HCT116 (cell line): ENCODE measurements around the gene GSAP. TPM values are rescaled to one million over a fixed set of nuclear protein-coding genes. Genes with fewer than 3 reads are reported as not detected.

ENCODE experiments used
- ATAC-seq: fragments of 200-7000 bp; cut with Tn5 transposase; 2 replicates; pipeline ENCODE4 v1.9.1; 2020; ENCODE audit warnings: mild to moderate bottlenecking, moderate library complexity
- BruUV-seq: library from RNA; stranded (reverse); fragments of 400-500 nt; replicated peaks from 2 replicates; lab custom pipeline; 2021; lab: Mats Ljungman, UMichigan
- CTCF ChIA-PET: fragments of 300-600 bp; sonication (Branson Sonifier 250); formaldehyde crosslinking; loops from one replicate; lab custom pipeline; 2021; ENCODE audit warnings: antibody characterized with exemption; lab: Charles Lee
- POLR2A ChIA-PET: fragments of 300-600, 350-600 bp; sonication (Branson Sonifier 250); formaldehyde crosslinking; loops from one replicate; lab custom pipeline; 2021; ENCODE audit warnings: antibody characterized with exemption; lab: Charles Lee
- RAD21 ChIA-PET, 2 experiments: fragments of 300-600 bp; sonication (Branson Sonifier 250); formaldehyde crosslinking; loops; one replicate each; lab custom pipeline; 2023; ENCODE audit warnings: low total read pairs in 2 of 2; ENCODE audit not compliant: uncharacterized antibody in 2 of 2, unreplicated experiment in 2 of 2, low non-redundant PET in 1 of 2; lab: Charles Lee
- DNase-seq: peaks from one replicate; pipeline ENCODE4 v3.0.0-alpha.2; 2010; ENCODE audit warnings: low read depth, low spot score
- H2AFZ ChIP-seq: fragments of 200-600 bp; shearing (Covaris generic), sonication (generic); 2 replicates; pipeline ENCODE4 v1.6.1; 2017; ENCODE audit warnings: low read depth, mixed run types, mixed read lengths, antibody characterized with exemption, low read length; ENCODE audit not compliant: poor library complexity, severe bottlenecking
- H3K27ac ChIP-seq: 2 replicates; pipeline ENCODE4 v1.5.1; 2012; ENCODE audit warnings: low read depth, low read length
- H3K27me3 ChIP-seq: fragments of 200-600 bp; sonication (generic); 2 replicates; pipeline ENCODE4 v1.6.1; 2016; ENCODE audit warnings: mixed run types, low read length, mixed read lengths; ENCODE audit not compliant: insufficient read depth
- H3K36me3 ChIP-seq, 2 experiments: fragments of 200-500 bp in 1 of 2; fragments of 200-600 bp in 1 of 2; sonication (Bioruptor generic) in 1 of 2; sonication (generic) in 1 of 2; 2 replicates each; pipeline versions ENCODE4 v1.5.1 to v1.6.1; 2014 to 2016; ENCODE audit warnings: low read length in 2 of 2, inconsistent platforms in 1 of 2, mixed read lengths in 1 of 2, mixed run types in 1 of 2; ENCODE audit not compliant: insufficient read depth in 2 of 2, control insufficient read depth in 1 of 2
- H3K4me1 ChIP-seq, 2 experiments: fragments of 200-600 bp in 1 of 2; sonication (generic) in 1 of 2; 2 replicates each; pipeline versions ENCODE4 v1.5.1 to v1.6.1; 2012 to 2017; ENCODE audit warnings: low read length in 2 of 2, inconsistent platforms in 1 of 2, mild to moderate bottlenecking in 1 of 2, mixed read lengths in 1 of 2, mixed run types in 1 of 2, moderate library complexity in 1 of 2; ENCODE audit not compliant: insufficient read depth in 2 of 2, control insufficient read depth in 1 of 2
- H3K4me2 ChIP-seq: fragments of 200-600 bp; sonication (generic); 2 replicates; pipeline ENCODE4 v1.6.1; 2017; ENCODE audit warnings: mixed run types, low read length, mixed read lengths
- H3K4me3 ChIP-seq, 2 experiments: fragments of 200-600 bp in 1 of 2; sonication (generic) in 1 of 2; replicated peaks in 1 of 2; 2 replicates each; pipeline ENCODE4 v1.5.1; 2011 to 2016; ENCODE audit warnings: low read length in 2 of 2, control low read depth in 1 of 2, low read depth in 1 of 2, mild to moderate bottlenecking in 1 of 2, mixed read lengths in 1 of 2, mixed run types in 1 of 2
- H3K79me2 ChIP-seq: fragments of 200-600 bp; sonication (generic); 2 replicates; pipeline ENCODE4 v1.6.1; 2017; ENCODE audit warnings: mild to moderate bottlenecking, mixed run types, low read length, moderate library complexity, mixed read lengths; ENCODE audit not compliant: insufficient read depth
- H3K9ac ChIP-seq: fragments of 200-600 bp; sonication (generic); 2 replicates; pipeline ENCODE4 v1.6.1; 2016; ENCODE audit warnings: low read length, mixed read lengths
- H3K9me2 ChIP-seq: fragments of 200-600 bp; sonication (generic), shearing (Covaris generic); 2 replicates; pipeline ENCODE4 v1.6.1; 2017; ENCODE audit warnings: mixed run types, mild to moderate bottlenecking, moderate library complexity; ENCODE audit not compliant: insufficient read depth
- H3K9me3 ChIP-seq, 2 experiments: fragments of 200-500 bp in 1 of 2; fragments of 200-600 bp in 1 of 2; sonication (Bioruptor generic) in 1 of 2; sonication (generic) in 1 of 2; 2 replicates each; pipeline ENCODE4 v1.6.1; 2014 to 2017; ENCODE audit warnings: low read length in 2 of 2, mixed read lengths in 2 of 2, inconsistent platforms in 1 of 2, low read depth in 1 of 2, mild to moderate bottlenecking in 1 of 2, mixed run types in 1 of 2, moderate library complexity in 1 of 2; ENCODE audit not compliant: control insufficient read depth in 1 of 2, insufficient read depth in 1 of 2
- H4K20me1 ChIP-seq: fragments of 200-600 bp; sonication (generic), shearing (Covaris generic); 2 replicates; pipeline ENCODE4 v1.6.1; 2017; ENCODE audit warnings: mixed run types, mild to moderate bottlenecking, moderate library complexity; ENCODE audit not compliant: insufficient read depth
- CBX3 ChIP-seq: IDR thresholded peaks from 2 replicates; pipeline ENCODE4 v1.6.1; 2012; ENCODE audit warnings: low read depth
- EGR1 ChIP-seq: IDR thresholded peaks from 2 replicates; pipeline ENCODE4 v1.6.1; 2012; ENCODE audit warnings: low read depth
- ELF1 ChIP-seq: IDR thresholded peaks from 2 replicates; pipeline ENCODE4 v1.6.1; 2012; ENCODE audit warnings: low read depth, borderline replicate concordance
- EZH2 ChIP-seq: fragments of 200-600 bp; sonication (generic); IDR thresholded peaks from 2 replicates; pipeline ENCODE4 v1.6.1; 2017; ENCODE audit warnings: antibody characterized with exemption, mixed run types
- EZH2phosphoT487 ChIP-seq: fragments of 200-600 bp; IDR thresholded peaks from 2 replicates; pipeline ENCODE4 v1.6.1; 2018; ENCODE audit warnings: antibody characterized with exemption, borderline replicate concordance
- FOSL1 ChIP-seq: IDR thresholded peaks from 2 replicates; pipeline ENCODE4 v1.6.1; 2012; ENCODE audit warnings: low read depth
- JUND ChIP-seq: IDR thresholded peaks from 2 replicates; pipeline ENCODE4 v1.6.1; 2012
- POLR2AphosphoS5 ChIP-seq: IDR thresholded peaks from 2 replicates; pipeline ENCODE4 v1.6.1; 2011; ENCODE audit warnings: mild to moderate bottlenecking, low read depth, low read length, moderate library complexity
- RAD21 ChIP-seq: IDR thresholded peaks from 2 replicates; pipeline ENCODE4 v1.6.1; 2012; ENCODE audit warnings: low read depth, mild to moderate bottlenecking
- REST ChIP-seq: IDR thresholded peaks from 2 replicates; pipeline ENCODE4 v1.6.1; 2012; ENCODE audit warnings: low read depth
- SIN3A ChIP-seq: IDR thresholded peaks from 2 replicates; pipeline ENCODE4 v1.6.1; 2012; ENCODE audit warnings: low read depth
- SP1 ChIP-seq: IDR thresholded peaks from 2 replicates; pipeline ENCODE4 v1.6.1; 2012; ENCODE audit warnings: low read depth
- SRF ChIP-seq: IDR thresholded peaks from 2 replicates; pipeline ENCODE4 v1.6.1; 2012; ENCODE audit warnings: low read depth
- TCF7L2 ChIP-seq: IDR thresholded peaks from 2 replicates; pipeline ENCODE4 v1.7.0; 2011; ENCODE audit warnings: borderline replicate concordance, inconsistent platforms; ENCODE audit not compliant: insufficient read depth, insufficient read length; ENCODE audit errors: extremely low read depth
- YY1 ChIP-seq: IDR thresholded peaks from 2 replicates; pipeline ENCODE4 v1.6.1; 2011; ENCODE audit warnings: low read length, low read depth, moderate library complexity, mild to moderate bottlenecking; ENCODE audit not compliant: insufficient replicate concordance; ENCODE audit errors: extremely low read depth
- ZNF274 ChIP-seq: fragments of 200-500 bp; sonication (Bioruptor generic); IDR thresholded peaks from 2 replicates; pipeline ENCODE4 v1.6.1; 2014; ENCODE audit warnings: mild to moderate bottlenecking, low read depth, low read length, inconsistent platforms
- intact Hi-C: fragments of 100-400 bp; cut with micrococcal nuclease; formaldehyde crosslinking; loops from 2 replicates; pipeline ENCODE4 v1.10.0; 2022
- total RNA-seq: library from RNA; stranded (reverse); gene quantifications from one replicate; pipeline ENCODE4 v1.2.1, GENCODE V29; 2021; ENCODE audit not compliant: unreplicated experiment
- TF ChIP-seq, protein P1 (sequence below), 3 experiments: fragments of 200-600 bp in 1 of 3; sonication (generic) in 1 of 3; IDR thresholded peaks in 2 of 3; conservative IDR thresholded peaks in 1 of 3; 2 replicates each; pipeline ENCODE4 v1.5.1; 2012 to 2017; ENCODE audit warnings: low read depth in 2 of 3, low read length in 2 of 3, antibody characterized with exemption in 1 of 3, borderline replicate concordance in 1 of 3, control low read depth in 1 of 3, mild to moderate bottlenecking in 1 of 3, mixed read lengths in 1 of 3, mixed run types in 1 of 3, moderate library complexity in 1 of 3; ENCODE audit not compliant: insufficient read depth in 1 of 3

GSAP gene
- total RNA-seq, 1 experiment from 2014 or later, result not detected

GRCh38 chr7:77393954-77394353 lies 22.2 kb downstream of the GSAP start:
- no peak for ATAC-seq

More at GRCh38 chr7:77393954-77394353, 22.2 kb downstream of the GSAP start:
- Histone ChIP-seq H3K27me3 (no peaks in the 10 kb centered on the region), H3K9ac (no peak overlapping the region), H3K4me3 (no peak overlapping the region), H3K4me1 (peaks cover 0 to 15% of the 10 kb centered on the region in 2 experiments; a peak in 3 of 4 replicates), H3K27ac (no peak overlapping the region), H3K4me2 (no peak overlapping the region), H3K9me2 (no peaks in the 10 kb centered on the region), H2AFZ (no peak overlapping the region), H3K79me2 (no peaks in the 10 kb centered on the region)
- CTCF ChIA-PET, result no interaction called here
- no peak for DNase-seq
- POLR2A ChIA-PET, result no interaction called here
- BruUV-seq, result no TSS peak
- TF ChIP-seq EGR1 (no peak), POLR2AphosphoS5 (no peak), RAD21 (no peak), ZNF274 (no peak), TCF7L2 (no peak), SRF (no peak), REST (no peak), CBX3 (no peak), SIN3A (no peak), EZH2phosphoT487 (no peak), JUND (no peak), FOSL1 (no peak), SP1 (no peak), EZH2 (no peak), ELF1 (no peak), YY1 (no peak)
- TF ChIP-seq, protein P1, sequence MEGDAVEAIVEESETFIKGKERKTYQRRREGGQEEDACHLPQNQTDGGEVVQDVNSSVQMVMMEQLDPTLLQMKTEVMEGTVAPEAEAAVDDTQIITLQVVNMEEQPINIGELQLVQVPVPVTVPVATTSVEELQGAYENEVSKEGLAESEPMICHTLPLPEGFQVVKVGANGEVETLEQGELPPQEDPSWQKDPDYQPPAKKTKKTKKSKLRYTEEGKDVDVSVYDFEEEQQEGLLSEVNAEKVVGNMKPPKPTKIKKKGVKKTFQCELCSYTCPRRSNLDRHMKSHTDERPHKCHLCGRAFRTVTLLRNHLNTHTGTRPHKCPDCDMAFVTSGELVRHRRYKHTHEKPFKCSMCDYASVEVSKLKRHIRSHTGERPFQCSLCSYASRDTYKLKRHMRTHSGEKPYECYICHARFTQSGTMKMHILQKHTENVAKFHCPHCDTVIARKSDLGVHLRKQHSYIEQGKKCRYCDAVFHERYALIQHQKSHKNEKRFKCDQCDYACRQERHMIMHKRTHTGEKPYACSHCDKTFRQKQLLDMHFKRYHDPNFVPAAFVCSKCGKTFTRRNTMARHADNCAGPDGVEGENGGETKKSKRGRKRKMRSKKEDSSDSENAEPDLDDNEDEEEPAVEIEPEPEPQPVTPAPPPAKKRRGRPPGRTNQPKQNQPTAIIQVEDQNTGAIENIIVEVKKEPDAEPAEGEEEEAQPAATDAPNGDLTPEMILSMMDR (IDR thresholded peaks at IDR 0.05 in 2 of 3, conservative IDR thresholded peaks at IDR 0.05 in 1 of 3; ENCODE audit: borderline replicate concordance in 1 of 3, insufficient read depth in 1 of 3, low read depth in 2 of 3, low read length in 2 of 3), result no peak
- TF ChIP-seq, all 23 proteins: peak for 0
- no peaks in the 10 kb centered on the region for H4K20me1 ChIP-seq
- H3K9me3 ChIP-seq, result no peaks in the 10 kb centered on the region
- RAD21 ChIA-PET, result interaction anchor here in 1 of 2 experiments (0.7 kb wide), 1 partner anchor 14 kb away, joined by 7 read pairs; no protein-coding TSS in a partner anchor
- no peaks in the 10 kb centered on the region for H3K36me3 ChIP-seq
- intact Hi-C loops, result no loop called here
